Adrenal gland (tissue), 12 donors: ENCODE measurements around the gene TCL1B. TPM values are rescaled to one million over a fixed set of nuclear protein-coding genes. Genes with fewer than 3 reads are reported as not detected.

Experiments used
- DNase-seq, 7 donors: peaks; one replicate each; pipeline ENCODE4 v3.0.0-alpha.2; 2019 to 2020
- H3K27ac ChIP-seq, 5 donors: fragments of 200-600 bp; sonication (generic) in 4 of 5; 1 replicate in 3 of 5; 2 replicates in 2 of 5; pipeline versions ENCODE4 v1.5.1 to v1.8.0; 2016 to 2020; ENCODE audit warnings: mild to moderate bottlenecking in 1 of 5
- H3K27me3 ChIP-seq: fragments of 200-600 bp; 2 replicates; pipeline ENCODE4 v1.8.0; 2021
- H3K36me3 ChIP-seq, 2 donors: fragments of 200-600 bp; replicated peaks in 1 of 2; 1 replicate in 1 of 2; 2 replicates in 1 of 2; pipeline versions ENCODE4 v1.5.1 to v1.8.0; 2018 to 2022
- H3K4me1 ChIP-seq, 2 donors: fragments of 200-600 bp; replicated peaks in 1 of 2; 1 replicate in 1 of 2; 2 replicates in 1 of 2; pipeline versions ENCODE4 v1.5.1 to v1.8.0; 2018 to 2021
- H3K4me3 ChIP-seq, 4 donors: fragments of 200-600 bp; sonication (generic) in 3 of 4; one replicate each; pipeline ENCODE4 v1.5.1; 2016 to 2018
- H3K9me3 ChIP-seq, 3 donors: fragments of 200-600 bp; sonication (generic) in 1 of 3; replicated peaks in 1 of 3; 1 replicate in 2 of 3; 2 replicates in 1 of 3; pipeline versions ENCODE4 v1.5.1 to v1.8.0; 2016 to 2021
- POLR2A ChIP-seq, 2 donors: fragments of 450-650 bp; IDR thresholded peaks; one replicate each; pipeline ENCODE4 v1.6.1; 2017; ENCODE audit warnings: antibody characterized with exemption in 2 of 2, mild to moderate bottlenecking in 2 of 2, moderate library complexity in 1 of 2
- WGBS, 4 donors: extraction: QIAGEN DNeasy Blood & Tissue Kit in 2 of 4; methylation state at CpG; one replicate each; pipeline versions ENCODE4 v1.1.5 to v1.1.7; 2013 to 2017; 5-methylcytosine and 5-hydroxymethylcytosine counted together
- intact Hi-C, 2 donors: fragments of 100-400 bp; cut with DNase I; formaldehyde crosslinking; loops; one replicate each; pipeline versions ENCODE4 v1.14.1 to v1.15.0; 2022 to 2023
- polyA plus RNA-seq, 3 donors: library from polyadenylated mRNA; stranded (reverse); fragments of 200-250 nt in 2 of 3; fragments of 350-450 nt in 1 of 3; fragmentation: Illumina TruSeq in 1 of 3; extraction: RNeasy Lipid Tissue Mini Kit (QIAGEN cat#74804) in 1 of 3; gene quantifications; one replicate each; pipeline ENCODE4 v1.2.3, GENCODE V29; 2013 to 2014
- total RNA-seq, 9 donors: library from RNA; depleted of rRNA in 4 of 9; stranded (reverse); fragments of >200 nt in 4 of 9; fragments of 120-200 nt in 1 of 9; fragmentation: NEBNext Ultra II Directional in 1 of 9; extraction: Animal tissue kit (Norgen Biotek cat#: 25700) in 1 of 9; gene quantifications; one replicate each; pipeline versions ENCODE4 v1.1.0 to v1.2.4, GENCODE V29; 2013 to 2023
- TF ChIP-seq, protein P1 (sequence below), 6 experiments: fragments of 450-650 bp in 4 of 6; fragments of 200-600 bp in 2 of 6; sonication (generic) in 1 of 6; IDR thresholded peaks; 1 replicate in 5 of 6; 2 replicates in 1 of 6; pipeline versions ENCODE4 v1.5.1 to v1.8.0; 2016 to 2021; ENCODE audit warnings: antibody characterized with exemption in 6 of 6, mild to moderate bottlenecking in 2 of 6, moderate library complexity in 1 of 6
- donor health status: healthy with polysubstance abuse.
- donor health status: Bipolar disorder and iron deficiency.
- donor health status: DM: yes; HTN: yes; CAD: no.
- donor health status: DM: no; HTN: no; CAD: no.
- donor health status: DM: no; HTN: no; CAD: no.
- donor health status: DM: yes; HTN: yes; CAD: no.

The TCL1B gene
- total and polyA plus RNA-seq, 12 donors = 0.06 to 0.13 TPM; not detected in 10

DNA sequence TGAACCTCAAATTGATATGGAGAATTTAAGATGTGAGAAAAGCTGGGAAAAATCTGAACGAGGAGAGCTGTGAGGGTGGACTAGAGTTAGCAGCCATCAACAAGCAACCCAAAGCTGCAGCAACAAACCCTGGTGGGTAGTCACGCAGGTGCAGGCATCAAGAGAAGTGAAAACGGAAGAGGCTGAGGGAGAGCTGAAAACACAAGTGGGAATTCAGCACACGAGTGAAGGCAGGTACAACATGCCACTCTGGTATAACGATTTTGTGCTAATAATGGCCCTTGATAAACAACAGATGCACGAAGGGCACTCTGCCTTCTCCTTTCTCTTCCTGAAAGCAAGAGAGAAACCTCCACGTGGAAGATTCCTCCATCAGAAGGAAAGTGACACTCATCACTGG, 11.5 kb downstream of the TCL1B start:
- no peak overlapping the region for H3K4me3 ChIP-seq
- no peak for DNase-seq
- no peak overlapping the region for H3K27ac ChIP-seq
- no peaks in the 10 kb centered on the region for H3K27me3 ChIP-seq
- no peak for TF ChIP-seq POLR2A (IDR thresholded peaks at IDR 0.05)
- TF ChIP-seq, protein P1, sequence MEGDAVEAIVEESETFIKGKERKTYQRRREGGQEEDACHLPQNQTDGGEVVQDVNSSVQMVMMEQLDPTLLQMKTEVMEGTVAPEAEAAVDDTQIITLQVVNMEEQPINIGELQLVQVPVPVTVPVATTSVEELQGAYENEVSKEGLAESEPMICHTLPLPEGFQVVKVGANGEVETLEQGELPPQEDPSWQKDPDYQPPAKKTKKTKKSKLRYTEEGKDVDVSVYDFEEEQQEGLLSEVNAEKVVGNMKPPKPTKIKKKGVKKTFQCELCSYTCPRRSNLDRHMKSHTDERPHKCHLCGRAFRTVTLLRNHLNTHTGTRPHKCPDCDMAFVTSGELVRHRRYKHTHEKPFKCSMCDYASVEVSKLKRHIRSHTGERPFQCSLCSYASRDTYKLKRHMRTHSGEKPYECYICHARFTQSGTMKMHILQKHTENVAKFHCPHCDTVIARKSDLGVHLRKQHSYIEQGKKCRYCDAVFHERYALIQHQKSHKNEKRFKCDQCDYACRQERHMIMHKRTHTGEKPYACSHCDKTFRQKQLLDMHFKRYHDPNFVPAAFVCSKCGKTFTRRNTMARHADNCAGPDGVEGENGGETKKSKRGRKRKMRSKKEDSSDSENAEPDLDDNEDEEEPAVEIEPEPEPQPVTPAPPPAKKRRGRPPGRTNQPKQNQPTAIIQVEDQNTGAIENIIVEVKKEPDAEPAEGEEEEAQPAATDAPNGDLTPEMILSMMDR (IDR thresholded peaks at IDR 0.05) = no peak
- no peaks in the 10 kb centered on the region for H3K36me3 ChIP-seq
- H3K9me3 ChIP-seq = no peaks in the 10 kb centered on the region
- WGBS, 4 donors = 67 to 85% (median 71%) methylated on average over 7 of the region's 7 CpGs
- intact Hi-C loops = no loop called here
- no peaks in the 10 kb centered on the region for H3K4me1 ChIP-seq

DNA sequence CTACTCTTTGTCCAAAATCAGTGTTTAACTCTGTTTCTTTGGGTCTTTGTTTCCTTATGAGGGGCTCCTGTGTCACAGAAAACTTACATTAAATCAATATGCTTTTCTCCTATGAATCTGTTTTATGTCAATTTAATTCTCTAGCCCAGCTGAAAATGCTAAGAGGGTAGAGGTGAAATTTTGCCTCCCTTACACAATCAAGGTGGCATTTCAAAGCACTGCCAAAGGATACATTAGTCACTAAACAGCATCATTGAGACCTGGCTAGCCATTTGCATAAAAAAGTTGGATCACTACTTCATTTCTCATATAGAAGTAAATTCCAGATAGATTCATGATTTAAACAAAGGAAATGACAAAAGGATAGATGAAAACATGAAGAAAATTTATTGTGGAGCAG, 12.1 kb downstream of the TCL1B start:
- TF ChIP-seq POLR2A (IDR thresholded peaks at IDR 0.05) = no peak
- no peaks in the 10 kb centered on the region for H3K4me1 ChIP-seq
- H3K9me3 ChIP-seq = no peaks in the 10 kb centered on the region
- H3K27me3 ChIP-seq = no peaks in the 10 kb centered on the region
- no peak for DNase-seq
- no peak overlapping the region for H3K27ac ChIP-seq
- no peak overlapping the region for H3K4me3 ChIP-seq
- H3K36me3 ChIP-seq = no peaks in the 10 kb centered on the region
- intact Hi-C loops = no loop called here

DNA sequence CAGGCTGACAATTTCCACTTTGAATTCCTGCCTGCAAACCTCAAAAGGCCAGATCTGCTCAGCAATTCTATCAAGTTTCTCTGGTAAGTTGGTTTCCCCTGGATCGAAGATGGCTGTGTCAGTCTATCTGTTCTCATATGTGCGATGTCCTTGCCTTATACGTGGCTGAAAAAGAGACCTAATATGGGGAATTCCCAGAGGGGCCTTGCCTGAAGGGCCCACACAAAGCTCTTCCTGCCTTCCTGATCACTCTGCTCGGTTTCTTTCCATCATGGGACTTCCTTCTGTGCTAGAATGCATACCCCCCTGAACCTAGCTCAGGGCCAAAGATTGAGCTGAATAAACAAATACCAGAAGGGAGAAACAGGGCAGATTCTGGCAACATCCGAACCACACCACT, 13.2 kb downstream of the TCL1B start:
- Histone ChIP-seq H3K36me3 (no peaks in the 10 kb centered on the region), H3K27ac (no peak overlapping the region), H3K4me1 (no peaks in the 10 kb centered on the region), H3K27me3 (no peaks in the 10 kb centered on the region), H3K9me3 (no peaks in the 10 kb centered on the region), H3K4me3 (no peak overlapping the region)
- intact Hi-C loops = no loop called here
- TF ChIP-seq POLR2A (IDR thresholded peaks at IDR 0.05) = no peak
- TF ChIP-seq, protein P1 (IDR thresholded peaks at IDR 0.05) = no peak
- WGBS, 4 donors = 66 to 83% (median 79%) methylated on average over 5 of the region's 5 CpGs
- no peak for DNase-seq

DNA sequence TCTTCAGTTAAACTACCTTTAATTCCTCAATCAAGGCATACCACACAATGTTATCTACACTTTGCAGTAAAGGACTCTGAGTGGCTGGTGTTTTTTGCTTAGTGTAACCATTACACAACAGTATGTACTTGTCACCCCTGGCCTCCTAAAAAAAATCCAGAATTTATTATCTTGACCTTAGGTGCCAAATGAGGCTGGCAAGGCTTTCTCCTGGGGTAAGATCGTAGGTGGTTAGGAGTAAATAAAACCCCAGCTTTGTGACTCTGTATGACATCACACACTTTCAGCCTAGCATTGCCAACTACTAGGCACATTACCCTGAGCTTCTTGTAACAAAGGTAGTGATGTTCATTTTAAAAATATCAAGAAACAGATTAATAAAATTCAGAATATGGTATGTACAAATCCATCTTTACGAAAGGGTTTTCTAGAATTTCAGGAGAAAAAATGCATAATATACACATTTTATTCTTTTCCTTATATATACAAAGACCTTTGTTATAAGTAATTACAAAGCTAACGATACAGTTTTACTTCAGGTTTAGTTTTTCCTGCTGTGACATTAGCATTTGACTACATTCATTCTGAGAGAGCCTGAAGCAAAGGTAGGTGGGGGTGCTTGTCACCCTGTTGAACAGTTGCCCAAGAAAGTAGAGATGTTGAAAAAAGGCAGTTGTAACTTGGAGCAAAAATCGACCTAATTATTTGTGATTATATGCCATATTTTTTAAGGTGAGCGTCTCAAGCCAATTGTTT, 14.2 kb downstream of the TCL1B start:
- H3K9me3 ChIP-seq = no peaks in the 10 kb centered on the region
- intact Hi-C loops = no loop called here
- H3K27ac ChIP-seq = no peak overlapping the region
- WGBS, 4 donors = 64 to 71% (median 66%) methylated on average over 5 of the region's 5 CpGs
- no peaks in the 10 kb centered on the region for H3K27me3 ChIP-seq
- no peaks in the 10 kb centered on the region for H3K4me1 ChIP-seq
- DNase-seq = no peak
- TF ChIP-seq, protein P1 (IDR thresholded peaks at IDR 0.05) = no peak
- TF ChIP-seq POLR2A (IDR thresholded peaks at IDR 0.05) = no peak
- no peaks in the 10 kb centered on the region for H3K36me3 ChIP-seq
- H3K4me3 ChIP-seq = no peak overlapping the region

DNA sequence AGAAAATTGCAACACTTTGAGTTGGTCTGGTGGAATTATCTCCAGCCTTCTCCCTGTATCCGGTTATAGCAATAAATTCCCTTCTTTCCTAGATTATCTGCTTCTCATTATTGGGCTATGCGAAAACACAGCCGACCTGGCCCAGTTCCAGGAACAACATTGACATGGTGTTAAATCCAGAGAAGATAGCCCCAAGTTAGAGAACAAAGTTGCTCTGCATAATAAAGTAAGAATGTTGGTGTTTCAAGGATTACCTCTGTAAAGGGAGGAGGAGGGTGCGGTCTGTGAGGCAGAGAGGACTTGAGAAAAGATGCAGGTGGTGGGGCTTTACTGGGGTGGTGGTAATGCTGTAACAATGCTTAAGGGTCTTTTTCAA, 15.6 kb downstream of the TCL1B start:
- TF ChIP-seq, protein P1 (IDR thresholded peaks at IDR 0.05) = no peak
- no peak for TF ChIP-seq POLR2A (IDR thresholded peaks at IDR 0.05)
- H3K9me3 ChIP-seq = no peaks in the 10 kb centered on the region
- no peaks in the 10 kb centered on the region for H3K36me3 ChIP-seq
- no peaks in the 10 kb centered on the region for H3K4me1 ChIP-seq
- no peak overlapping the region for H3K27ac ChIP-seq
- DNase-seq = peak in 1 of 7 donors; percentile 19
- intact Hi-C loops = no loop called here
- no peak overlapping the region for H3K4me3 ChIP-seq
- H3K27me3 ChIP-seq = no peaks in the 10 kb centered on the region
- WGBS, 4 donors = 25 to 42% (median 31%) methylated on average over 4 of the region's 4 CpGs
